Tibial artery (tissue), 4 donors: ENCODE measurements around the gene BRCA1.

ENCODE experiments used
- DNase-seq, 2 donors: peaks; one replicate each; pipeline ENCODE4 v3.0.0-alpha.2; 2019
- H3K27ac ChIP-seq, 2 donors: fragments of 200-600 bp; sonication (generic) in 1 of 2; 1 replicate in 1 of 2; 2 replicates in 1 of 2; pipeline ENCODE4 v1.5.1; 2018 to 2019; ENCODE audit warnings: mild to moderate bottlenecking in 1 of 2
- H3K27me3 ChIP-seq, 2 donors: fragments of 200-600 bp; sonication (generic) in 1 of 2; one replicate each; pipeline versions ENCODE4 v1.5.1 to v1.6.0; 2016 to 2019
- H3K36me3 ChIP-seq, 3 donors: fragments of 200-600 bp; sonication (generic) in 2 of 3; one replicate each; pipeline ENCODE4 v1.5.1; 2016 to 2019; ENCODE audit warnings: mild to moderate bottlenecking in 2 of 3
- H3K4me1 ChIP-seq, 4 donors: fragments of 200-600 bp; sonication (generic) in 2 of 4; 1 replicate in 3 of 4; 2 replicates in 1 of 4; pipeline ENCODE4 v1.5.1; 2016 to 2019
- H3K4me3 ChIP-seq, 2 donors: fragments of 200-600 bp; sonication (generic) in 1 of 2; 1 replicate in 1 of 2; 2 replicates in 1 of 2; pipeline ENCODE4 v1.5.1; 2018 to 2019; ENCODE audit warnings: mild to moderate bottlenecking in 2 of 2
- H3K9me3 ChIP-seq, 3 donors: fragments of 200-600 bp; sonication (generic) in 1 of 3; one replicate each; pipeline ENCODE4 v1.5.1; 2016 to 2019
- CTCF ChIP-seq, 2 experiments: fragments of 200-600 bp in 1 of 2; fragments of 450-650 bp in 1 of 2; IDR thresholded peaks; one replicate each; pipeline ENCODE4 v1.5.1; 2017 to 2019; ENCODE audit warnings: antibody characterized with exemption in 2 of 2, mild to moderate bottlenecking in 1 of 2, moderate library complexity in 1 of 2
- intact Hi-C: fragments of 100-400 bp; cut with DNase I; formaldehyde crosslinking; loops from one replicate; pipeline ENCODE4 v1.15.0; 2023; ENCODE audit warnings: low total_unique reads

Gene BRCA1

GRCh38 chr17:43033948-43034881 lies 90.9 kb downstream of the BRCA1 start:
- DNase-seq, result no peak
- no peaks in the 10 kb centered on the region for H3K4me1 ChIP-seq
- H3K4me3 ChIP-seq, result no peak overlapping the region
- TF ChIP-seq CTCF (IDR thresholded peaks at IDR 0.05), result no peak
- no peaks in the 10 kb centered on the region for H3K36me3 ChIP-seq
- H3K27ac ChIP-seq, result no peak overlapping the region
- H3K27me3 ChIP-seq, result no peaks in the 10 kb centered on the region
- intact Hi-C loops, result no loop called here
- H3K9me3 ChIP-seq, result no peaks in the 10 kb centered on the region

- no peaks in the 10 kb centered on the region for H3K4me1 ChIP-seq
- H3K4me3 ChIP-seq, result no peak overlapping the region
- no peaks in the 10 kb centered on the region for H3K9me3 ChIP-seq
- no peak overlapping the region for H3K27ac ChIP-seq
- H3K27me3 ChIP-seq, result no peaks in the 10 kb centered on the region
- H3K36me3 ChIP-seq, result no peaks in the 10 kb centered on the region
- DNase-seq, result no peak
- intact Hi-C loops, result no loop called here
- TF ChIP-seq CTCF (IDR thresholded peaks at IDR 0.05), result no peak
These were observed 93.5 kb downstream of the BRCA1 start for GRCh38 chr17:43031666-43032065.

- no peak for DNase-seq
- Histone ChIP-seq H3K27ac (no peak overlapping the region), H3K4me1 (peaks cover 0 to 3% (median 0%) of the 10 kb centered on the region in 4 donors), H3K27me3 (no peaks in the 10 kb centered on the region), H3K4me3 (no peak overlapping the region), H3K9me3 (no peaks in the 10 kb centered on the region), H3K36me3 (no peaks in the 10 kb centered on the region)
- no peak for TF ChIP-seq CTCF (IDR thresholded peaks at IDR 0.05)
- intact Hi-C loops, result no loop called here
These were observed 94.9 kb downstream of the BRCA1 start for GRCh38 chr17:43030137-43030767.

- no peaks in the 10 kb centered on the region for H3K9me3 ChIP-seq
- DNase-seq, result no peak
- intact Hi-C loops, result no loop called here
- no peaks in the 10 kb centered on the region for H3K27me3 ChIP-seq
- no peaks in the 10 kb centered on the region for H3K36me3 ChIP-seq
- no peak for TF ChIP-seq CTCF (IDR thresholded peaks at IDR 0.05)
- H3K27ac ChIP-seq, result no peak overlapping the region
- no peak overlapping the region for H3K4me3 ChIP-seq
- peaks cover 0 to 14% (median 4%) of the 10 kb centered on the region in 4 donors for H3K4me1 ChIP-seq
These were observed 96.8 kb downstream of the BRCA1 start for GRCh38 chr17:43028221-43028861.

GRCh38 chr17:43027091-43028032 lies 97.8 kb downstream of the BRCA1 start:
- TF ChIP-seq CTCF (IDR thresholded peaks at IDR 0.05), result no peak
- Histone ChIP-seq H3K36me3 (no peaks in the 10 kb centered on the region), H3K27me3 (no peaks in the 10 kb centered on the region), H3K27ac (no peak overlapping the region), H3K4me3 (no peak overlapping the region), H3K4me1 (peaks cover 0 to 21% (median 10%) of the 10 kb centered on the region in 4 donors), H3K9me3 (no peaks in the 10 kb centered on the region)
- DNase-seq, result no peak
- intact Hi-C loops, result no loop called here
